ENCODE measurements around the gene SNCB. TPM values are rescaled to one million over a fixed set of nuclear protein-coding genes. Genes with fewer than 3 reads are reported as not detected.

SNCB gene
- total and polyA plus RNA-seq, 5 donors = 0.74 to 3.2 (median 1.6) TPM; not detected in 1

DNA sequence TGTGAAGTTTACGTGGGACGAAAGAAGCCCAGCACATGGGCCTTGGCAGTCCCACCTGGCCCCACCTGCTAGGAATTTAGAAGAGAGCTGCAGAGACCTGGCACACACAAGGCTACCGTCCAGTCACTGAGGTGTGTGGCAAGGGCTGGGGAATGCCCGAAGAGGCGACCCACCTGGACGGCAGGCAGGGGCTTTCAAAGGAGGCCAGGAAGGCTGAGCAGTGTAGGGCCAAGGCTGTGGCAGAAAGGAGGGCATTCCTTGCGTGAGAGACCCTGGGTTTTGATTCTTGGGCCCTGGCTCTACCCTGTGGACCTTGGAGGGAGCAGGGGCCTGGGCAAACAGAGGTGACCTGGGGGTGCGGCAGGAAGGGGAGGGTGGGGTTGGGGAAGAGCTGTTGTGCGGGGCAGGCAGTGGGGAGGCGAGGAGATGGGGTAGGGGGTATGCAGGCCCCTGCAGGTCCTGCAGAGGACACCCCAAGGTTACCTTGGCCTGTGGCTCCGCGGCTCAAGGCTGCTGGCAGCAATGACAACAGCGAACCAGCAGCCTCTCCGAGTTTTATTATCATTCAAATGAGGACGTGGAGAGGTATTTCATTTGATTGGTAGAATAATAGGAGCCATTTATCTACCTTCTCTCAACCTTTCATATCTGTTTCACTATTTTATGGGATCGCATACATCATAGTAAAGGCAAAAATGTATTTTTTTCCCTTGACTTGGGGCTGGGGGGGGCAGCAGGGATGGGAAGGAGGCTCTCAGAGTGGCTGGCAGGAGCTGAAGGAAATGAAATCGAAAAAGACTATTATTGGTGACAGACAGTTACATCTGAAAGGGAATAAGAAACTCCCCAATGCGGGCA, 41.8 kb upstream of the SNCB start:
- 60% methylated on average over 18 of the region's 18 CpGs for WGBS
- no peaks in the 10 kb centered on the region for H3K9me3 ChIP-seq (ENCODE audit: control insufficient read depth, low read length)
- ATAC-seq (no peak), DNase-seq (peak in 1 of 3 donors; percentile 27)
- peaks cover 6% of the 10 kb centered on the region for H3K4me1 ChIP-seq (ENCODE audit: control insufficient read depth, insufficient read depth, low read length)
- no peak overlapping the region for H3K4me3 ChIP-seq (ENCODE audit: low read length)
- no peaks in the 10 kb centered on the region for H3K27me3 ChIP-seq (ENCODE audit: control insufficient read depth, insufficient read depth)
- no peak overlapping the region for H3K27ac ChIP-seq (ENCODE audit: low read length)
- intact Hi-C loops (cut with DNase I) = no loop called here

DNA sequence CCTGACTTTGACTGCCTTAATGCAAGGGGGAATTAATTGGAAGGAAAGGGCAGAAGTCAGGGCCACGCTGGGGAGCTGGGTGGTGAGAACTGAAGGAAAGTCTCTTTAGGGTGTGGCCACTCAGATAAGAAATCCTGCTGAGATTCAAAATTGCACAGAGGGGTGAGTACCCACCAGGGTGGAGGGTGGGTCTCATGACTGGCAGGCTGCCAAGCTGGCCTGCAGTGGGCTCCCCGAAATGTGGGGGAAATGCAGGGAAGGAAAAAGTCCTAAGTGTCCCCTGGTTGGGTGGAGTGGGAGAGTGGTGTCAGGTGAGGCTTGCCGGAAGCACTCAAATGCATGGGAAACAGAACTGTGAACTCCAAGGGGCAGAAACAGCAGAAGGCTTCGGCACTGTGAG, 41.1 kb upstream of the SNCB start:
- WGBS = 68% methylated on average over 4 of the region's 4 CpGs
- intact Hi-C loops (cut with DNase I) = no loop called here
- ATAC-seq (no peak), DNase-seq (no peak)
- Histone ChIP-seq H3K4me1 (ENCODE audit: control insufficient read depth, insufficient read depth, low read length) (peaks cover 3% of the 10 kb centered on the region), H3K27ac (ENCODE audit: low read length) (no peak overlapping the region), H3K9me3 (ENCODE audit: control insufficient read depth, low read length) (no peaks in the 10 kb centered on the region), H3K27me3 (ENCODE audit: control insufficient read depth, insufficient read depth) (no peaks in the 10 kb centered on the region), H3K4me3 (ENCODE audit: low read length) (no peak overlapping the region)

DNA sequence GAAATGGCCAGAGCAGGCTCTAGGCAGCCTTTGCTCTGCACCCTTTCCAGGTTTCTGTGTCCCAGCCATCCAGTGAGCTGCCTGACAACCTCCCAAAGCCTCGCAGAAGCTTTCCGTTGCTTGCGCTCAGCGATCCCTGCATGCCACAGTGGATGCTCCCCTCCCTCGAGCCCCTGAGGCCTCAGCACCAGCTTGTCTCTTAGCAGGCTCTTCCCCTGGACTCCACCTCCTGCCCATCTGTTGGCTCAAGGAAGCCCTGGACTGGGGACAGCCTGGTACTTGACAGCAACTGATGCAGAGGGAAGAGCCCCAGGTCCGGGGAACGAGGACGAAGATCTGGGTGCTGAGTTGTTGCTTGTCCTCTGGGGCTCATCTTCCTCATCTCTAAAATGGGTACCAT, 40.1 kb upstream of the SNCB start:
- WGBS = 79% methylated on average over 8 of the region's 8 CpGs
- no peak overlapping the region for H3K27ac ChIP-seq (ENCODE audit: low read length)
- no peaks in the 10 kb centered on the region for H3K4me1 ChIP-seq (ENCODE audit: control insufficient read depth, insufficient read depth, low read length)
- H3K27me3 ChIP-seq (ENCODE audit: control insufficient read depth, insufficient read depth) = no peaks in the 10 kb centered on the region
- DNase-seq = peak in 1 of 3 donors; percentile 7
- intact Hi-C loops (cut with DNase I) = no loop called here
- H3K9me3 ChIP-seq (ENCODE audit: control insufficient read depth, low read length) = no peaks in the 10 kb centered on the region
- ATAC-seq = no peak
- no peak overlapping the region for H3K4me3 ChIP-seq (ENCODE audit: low read length)

DNA sequence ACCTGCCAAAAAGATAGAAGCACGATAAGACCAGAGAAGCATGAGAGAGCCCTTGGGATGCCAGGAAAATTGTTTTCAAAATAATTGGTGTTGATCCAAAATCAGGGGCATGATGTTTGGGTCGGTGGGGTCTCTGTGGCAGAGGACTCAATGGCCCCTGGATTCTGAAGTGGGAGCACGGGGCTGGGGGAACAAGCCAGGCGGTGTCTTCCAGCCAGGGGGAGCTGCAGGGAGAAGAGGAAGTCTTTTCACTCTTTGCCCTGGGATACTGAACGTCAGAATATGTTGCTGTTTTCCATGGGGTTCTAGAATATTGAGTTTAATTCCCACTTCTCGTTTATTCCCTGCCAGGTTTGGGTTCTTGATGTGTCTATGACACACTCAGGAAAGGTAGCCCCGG, 37.3 kb upstream of the SNCB start:
- Histone ChIP-seq H3K9me3 (ENCODE audit: control insufficient read depth, low read length) (no peaks in the 10 kb centered on the region), H3K27ac (ENCODE audit: low read length) (no peak overlapping the region), H3K4me3 (ENCODE audit: low read length) (no peak overlapping the region), H3K4me1 (ENCODE audit: control insufficient read depth, insufficient read depth, low read length) (no peaks in the 10 kb centered on the region), H3K27me3 (ENCODE audit: control insufficient read depth, insufficient read depth) (no peaks in the 10 kb centered on the region)
- DNase-seq (peak in 1 of 3 donors; percentile 25), ATAC-seq (no peak)
- intact Hi-C loops (cut with DNase I) = loop anchor here in 1 of 4 donors (10.0 kb wide), 1 partner anchor 277 kb away; no protein-coding TSS in a partner anchor
- 64% methylated on average over 7 of the region's 7 CpGs for WGBS

DNA sequence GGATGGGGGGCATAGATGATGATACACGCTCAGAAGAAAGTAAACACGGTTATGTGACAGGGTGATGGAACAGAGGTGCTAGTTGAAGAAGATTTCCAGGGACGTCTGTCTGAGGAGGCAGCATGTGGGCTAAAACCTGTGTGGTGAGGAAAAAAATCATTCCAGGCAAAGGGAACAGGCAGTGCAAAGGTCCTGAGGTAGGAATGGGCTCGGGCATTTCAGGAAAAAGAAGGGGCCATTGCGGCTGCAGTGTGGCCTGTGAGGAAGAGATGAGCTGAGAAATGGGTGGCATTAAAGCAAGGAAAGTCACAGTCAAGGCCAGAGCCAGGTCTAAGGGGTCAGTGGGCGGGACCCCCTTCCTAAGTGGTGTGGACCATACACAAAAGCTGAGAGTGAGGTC, 35.2 kb upstream of the SNCB start:
- Histone ChIP-seq H3K27ac (ENCODE audit: low read length) (no peak overlapping the region), H3K9me3 (ENCODE audit: control insufficient read depth, low read length) (no peaks in the 10 kb centered on the region), H3K4me1 (ENCODE audit: control insufficient read depth, insufficient read depth, low read length) (no peaks in the 10 kb centered on the region), H3K27me3 (ENCODE audit: control insufficient read depth, insufficient read depth) (no peaks in the 10 kb centered on the region), H3K4me3 (ENCODE audit: low read length) (no peak overlapping the region)
- peak in 1 of 3 donors; percentile 11 for DNase-seq
- WGBS = 89% methylated on average over 6 of the region's 6 CpGs
- intact Hi-C loops (cut with DNase I) = loop anchor here in 1 of 4 donors (10.0 kb wide), 1 partner anchor 279 kb away; no protein-coding TSS in a partner anchor
- ATAC-seq = no peak

DNA sequence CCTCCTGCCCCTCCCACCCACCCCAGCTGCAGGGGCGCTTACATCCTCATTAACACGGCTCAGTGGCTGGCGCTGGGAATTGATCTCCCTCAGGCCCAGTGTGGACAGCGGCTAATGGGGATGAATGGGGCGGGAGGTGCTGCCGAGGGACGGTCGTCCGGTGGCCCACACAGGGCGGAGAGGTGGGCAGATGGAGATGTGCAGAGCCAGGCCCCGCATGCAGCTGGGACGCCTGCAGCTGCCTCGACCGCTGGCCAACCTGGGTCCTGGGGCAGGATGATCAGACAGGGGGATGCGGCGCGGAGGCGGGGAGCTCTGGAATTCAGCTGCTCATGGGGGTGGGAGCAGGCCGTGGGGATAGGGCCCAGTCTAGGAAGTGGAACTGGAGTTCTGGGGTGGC, 34.6 kb upstream of the SNCB start:
- intact Hi-C loops (cut with DNase I) = loop anchor here in 3 of 4 donors (5.0 to 10.0 kb wide), 3 partner anchors 147 to 292 kb away; partner anchors contain the start of gene UNC5A (in 1 of the 3)
- Histone ChIP-seq H3K4me3 (ENCODE audit: low read length) (no peak overlapping the region), H3K9me3 (ENCODE audit: control insufficient read depth, low read length) (no peaks in the 10 kb centered on the region), H3K27me3 (ENCODE audit: control insufficient read depth, insufficient read depth) (no peaks in the 10 kb centered on the region), H3K27ac (ENCODE audit: low read length) (no peak overlapping the region), H3K4me1 (ENCODE audit: control insufficient read depth, insufficient read depth, low read length) (no peaks in the 10 kb centered on the region)
- DNase-seq = peak in 1 of 3 donors; percentile 37
- whole genome bisulfite sequencing = 19% methylated on average over 19 of the region's 19 CpGs
- ATAC-seq = no peak

DNA sequence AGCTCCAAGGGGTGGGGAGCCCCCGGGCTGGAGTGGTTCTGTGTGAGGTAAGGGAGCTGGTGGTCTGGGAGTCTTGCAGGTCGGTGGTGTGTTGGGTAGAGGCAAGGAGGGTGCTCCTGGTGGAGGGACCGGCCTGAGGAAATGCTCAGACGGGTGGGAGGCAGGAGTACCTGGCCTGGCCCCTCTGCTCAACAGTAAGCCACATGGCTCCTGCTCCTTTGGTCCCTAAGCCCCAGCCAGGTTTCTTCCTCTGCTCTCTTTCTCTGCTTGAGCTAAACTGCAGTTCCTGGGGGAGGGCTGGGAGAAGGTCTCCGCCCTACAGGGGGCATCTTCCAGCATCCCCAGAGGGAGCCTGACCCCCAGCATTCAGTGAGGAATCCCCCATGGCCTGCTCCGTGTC, 34.1 kb upstream of the SNCB start:
- H3K4me1 ChIP-seq (ENCODE audit: control insufficient read depth, insufficient read depth, low read length) = no peaks in the 10 kb centered on the region
- ATAC-seq (no peak), DNase-seq (peak in 1 of 3 donors; percentile 18)
- intact Hi-C loops (cut with DNase I) = loop anchor here in 3 of 4 donors (5.0 to 10.0 kb wide), 3 partner anchors 148 to 293 kb away; partner anchors contain the start of gene UNC5A (in 1 of the 3)
- 34% methylated on average over 6 of the region's 6 CpGs for WGBS
- H3K4me3 ChIP-seq (ENCODE audit: low read length) = no peak overlapping the region
- no peaks in the 10 kb centered on the region for H3K27me3 ChIP-seq (ENCODE audit: control insufficient read depth, insufficient read depth)
- no peaks in the 10 kb centered on the region for H3K9me3 ChIP-seq (ENCODE audit: control insufficient read depth, low read length)
- H3K27ac ChIP-seq (ENCODE audit: low read length) = no peak overlapping the region

DNA sequence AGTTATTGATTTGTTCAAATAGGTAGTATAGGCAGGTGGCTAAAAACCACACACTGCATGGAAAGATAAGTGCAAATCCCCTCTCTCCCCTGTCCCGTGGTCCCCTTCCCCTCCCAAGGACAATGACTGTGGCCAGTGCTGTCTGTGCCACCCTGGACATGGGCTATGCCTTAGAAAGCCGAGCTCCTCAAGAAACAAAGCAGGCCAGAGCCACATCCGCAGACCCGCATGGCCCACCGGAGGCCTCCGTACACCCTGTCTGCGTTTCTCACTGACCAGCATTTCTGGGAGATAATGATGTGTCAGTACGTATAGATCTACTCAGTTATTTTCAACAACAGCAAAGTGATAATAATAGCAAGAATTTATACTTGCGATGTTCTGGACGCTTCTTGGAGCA, 33.2 kb upstream of the SNCB start:
- 77% methylated on average over 10 of the region's 10 CpGs for WGBS
- no peak overlapping the region for H3K4me3 ChIP-seq (ENCODE audit: low read length)
- no peaks in the 10 kb centered on the region for H3K27me3 ChIP-seq (ENCODE audit: control insufficient read depth, insufficient read depth)
- DNase-seq (no peak), ATAC-seq (no peak)
- H3K4me1 ChIP-seq (ENCODE audit: control insufficient read depth, insufficient read depth, low read length) = no peaks in the 10 kb centered on the region
- H3K9me3 ChIP-seq (ENCODE audit: control insufficient read depth, low read length) = no peaks in the 10 kb centered on the region
- intact Hi-C loops (cut with DNase I) = loop anchor here in 3 of 4 donors (5.0 to 10.0 kb wide), 3 partner anchors 149 to 294 kb away; partner anchors contain the start of gene UNC5A (in 1 of the 3)
- H3K27ac ChIP-seq (ENCODE audit: low read length) = no peak overlapping the region

DNA sequence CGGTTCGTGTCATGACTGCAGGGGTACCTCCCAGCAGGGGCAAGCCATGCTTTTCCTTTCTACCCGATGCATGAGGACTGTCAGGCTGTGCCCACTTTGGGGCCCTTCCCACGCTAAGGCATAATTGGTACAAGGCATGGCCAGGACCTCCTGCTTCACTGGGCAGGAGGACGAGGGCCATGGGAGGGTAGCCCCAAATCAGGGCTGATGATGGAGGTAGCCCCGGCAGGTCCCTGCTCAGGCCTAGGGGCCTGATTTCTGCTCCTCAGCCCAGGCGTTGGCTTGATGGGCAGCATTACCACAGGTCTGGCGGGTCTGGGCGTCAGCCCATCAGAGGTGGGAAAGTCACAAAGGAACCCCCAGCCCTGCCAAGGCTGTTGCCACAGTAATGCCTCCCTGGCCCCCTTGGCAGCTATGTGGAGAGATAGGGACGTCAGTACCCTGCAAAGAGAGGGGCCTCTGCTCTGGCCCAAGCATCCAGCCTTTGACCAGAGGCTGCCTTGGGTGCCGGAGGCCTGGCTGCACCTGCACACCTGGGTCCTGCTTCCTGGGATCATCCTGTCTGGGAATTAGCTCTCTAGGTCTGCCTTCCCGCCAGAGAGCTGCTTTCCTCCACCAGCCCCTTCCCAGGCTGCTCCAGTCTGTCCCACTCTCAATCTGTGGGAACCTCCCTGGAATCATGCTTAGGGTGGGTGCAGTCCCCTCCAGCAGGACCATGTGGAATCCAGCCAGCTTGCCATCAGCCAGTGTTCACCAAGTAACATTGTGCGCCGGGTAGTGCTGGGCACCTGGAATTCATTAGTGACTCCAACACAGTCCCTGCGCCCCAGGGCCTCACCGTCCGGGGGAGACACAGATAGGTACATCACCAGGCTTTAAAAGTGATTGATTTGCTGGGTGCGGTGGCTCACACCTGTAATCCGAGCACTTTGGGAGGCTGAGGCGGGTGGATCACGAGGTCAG, 32.3 kb upstream of the SNCB start:
- Histone ChIP-seq H3K4me1 (ENCODE audit: control insufficient read depth, insufficient read depth, low read length) (no peaks in the 10 kb centered on the region), H3K27ac (ENCODE audit: low read length) (no peak overlapping the region), H3K27me3 (ENCODE audit: control insufficient read depth, insufficient read depth) (no peaks in the 10 kb centered on the region), H3K9me3 (ENCODE audit: control insufficient read depth, low read length) (no peaks in the 10 kb centered on the region), H3K4me3 (ENCODE audit: low read length) (no peak overlapping the region)
- no peak for ATAC-seq
- intact Hi-C loops (cut with DNase I) = loop anchor here in 3 of 4 donors (5.0 to 10.0 kb wide), 3 partner anchors 150 to 295 kb away; partner anchors contain the start of gene UNC5A (in 1 of the 3)
- DNase-seq = peak in 1 of 3 donors; percentile 44
- WGBS = 84% methylated on average over 21 of the region's 21 CpGs

DNA sequence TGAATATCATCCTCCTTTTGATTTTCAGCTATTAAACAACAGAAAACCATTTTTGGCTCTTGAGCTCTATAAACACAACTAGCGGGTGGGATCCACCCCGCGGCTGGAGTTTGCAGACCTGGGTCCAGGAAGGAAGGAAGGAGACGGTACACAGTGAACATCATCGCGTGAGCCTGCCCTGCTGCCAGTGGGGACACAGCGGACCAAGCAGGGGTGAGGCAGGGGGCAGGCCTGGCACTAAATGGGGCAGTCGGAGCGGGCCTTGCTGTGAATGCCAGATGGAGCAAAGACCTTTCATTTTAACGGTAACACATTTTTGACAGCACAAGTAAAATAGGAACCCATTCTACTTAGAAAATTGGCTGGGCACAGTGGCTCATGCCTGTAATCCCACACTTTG, 31.3 kb upstream of the SNCB start:
- WGBS = 82% methylated on average over 10 of the region's 10 CpGs
- peak in 1 of 3 donors; percentile 23 for DNase-seq
- H3K9me3 ChIP-seq (ENCODE audit: control insufficient read depth, low read length) = no peaks in the 10 kb centered on the region
- no peaks in the 10 kb centered on the region for H3K4me1 ChIP-seq (ENCODE audit: control insufficient read depth, insufficient read depth, low read length)
- intact Hi-C loops (cut with DNase I) = loop anchor here in 3 of 4 donors (5.0 to 10.0 kb wide), 3 partner anchors 151 to 296 kb away; partner anchors contain the start of gene UNC5A (in 1 of the 3)
- H3K27ac ChIP-seq (ENCODE audit: low read length) = no peak overlapping the region
- no peaks in the 10 kb centered on the region for H3K27me3 ChIP-seq (ENCODE audit: control insufficient read depth, insufficient read depth)
- H3K4me3 ChIP-seq (ENCODE audit: low read length) = no peak overlapping the region
- no peak for ATAC-seq

Data from right cardiac atrium (tissue), 5 donors.